G401.6 (cell line): ENCODE measurements around the gene ITPRID1.

Experiments used
- FAIRE-seq: peaks from 2 replicates; lab custom pipeline; 2012; peaks lifted over from hg19 to GRCh38; lab: Jason Lieb, UNC

ITPRID1 gene

DNA sequence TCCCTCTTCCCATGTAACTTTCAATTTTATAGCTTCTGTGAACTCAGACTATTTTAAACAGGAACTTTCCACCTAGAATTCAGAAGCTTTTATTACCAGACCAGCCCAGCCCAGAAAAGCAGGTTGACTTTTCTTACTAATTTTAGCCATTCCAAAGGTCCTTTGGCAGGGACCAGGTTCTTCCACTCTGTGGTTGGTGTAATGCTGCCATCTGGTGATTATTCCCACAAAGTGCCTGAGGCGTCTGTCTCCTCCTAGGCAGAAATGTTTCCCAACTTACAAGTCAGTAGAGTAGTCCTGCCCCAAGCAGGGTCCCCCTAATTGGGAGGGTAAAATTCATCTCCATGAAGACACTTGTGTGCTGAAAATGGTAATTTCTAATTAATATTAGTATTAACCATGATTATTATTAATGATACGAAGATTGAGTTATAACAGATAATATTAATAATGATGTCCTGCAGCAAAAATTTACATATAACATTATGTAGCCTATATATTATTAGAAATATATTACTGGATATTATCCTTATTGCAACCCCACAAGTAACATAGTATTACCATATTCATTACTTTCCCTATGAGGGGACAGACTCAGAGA, 120.1 kb downstream of the ITPRID1 start:
- no peak for FAIRE-seq

GRCh38 chr7:31640381-31640780, 126.5 kb downstream of the ITPRID1 start:
- no peak for FAIRE-seq

DNA sequence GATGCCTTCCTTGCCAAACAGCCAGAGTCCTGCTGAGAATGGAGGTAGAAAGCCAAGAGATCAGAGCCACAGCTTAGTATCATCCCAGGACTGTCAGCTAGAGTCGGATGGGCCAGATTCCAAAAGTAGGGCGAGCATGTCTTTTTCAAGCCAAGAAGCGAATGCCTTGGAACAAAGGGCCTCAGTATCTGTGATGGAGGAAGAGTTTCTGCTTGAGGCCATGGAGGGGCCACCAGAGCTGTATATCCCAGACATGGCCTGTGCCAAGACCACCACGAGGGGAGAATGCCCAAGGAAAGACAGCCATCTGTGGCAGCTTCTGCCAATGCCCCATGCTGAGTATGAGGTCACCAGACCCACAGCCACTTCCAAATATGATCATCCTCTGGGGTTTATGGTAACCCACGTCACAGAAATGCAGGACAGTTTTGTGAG, 128.8 kb downstream of the ITPRID1 start:
- FAIRE-seq, result no peak

DNA sequence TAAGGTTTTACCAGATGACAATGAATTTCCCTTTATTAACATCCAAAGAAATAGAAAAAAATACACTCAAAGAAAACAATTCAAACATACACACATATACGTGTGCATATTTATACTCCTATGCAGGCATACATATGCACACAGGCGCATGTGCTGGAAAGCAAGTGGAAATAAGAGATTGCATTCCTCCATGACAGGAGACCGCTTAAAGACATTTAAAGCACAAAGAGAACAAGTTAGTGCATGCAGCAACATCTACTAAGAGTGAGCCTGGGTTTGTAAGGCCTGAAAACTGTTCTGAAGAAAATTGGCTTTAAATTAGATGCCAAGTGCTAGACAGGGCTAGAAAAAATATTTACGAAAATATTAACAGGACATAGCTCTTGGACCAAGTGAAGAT, 133.1 kb downstream of the ITPRID1 start:
- no peak for FAIRE-seq

GRCh38 chr7:31647511-31647910, 133.6 kb downstream of the ITPRID1 start:
- no peak for FAIRE-seq

GRCh38 chr7:31648288-31648687, 134.4 kb downstream of the ITPRID1 start:
- FAIRE-seq, result no peak

DNA sequence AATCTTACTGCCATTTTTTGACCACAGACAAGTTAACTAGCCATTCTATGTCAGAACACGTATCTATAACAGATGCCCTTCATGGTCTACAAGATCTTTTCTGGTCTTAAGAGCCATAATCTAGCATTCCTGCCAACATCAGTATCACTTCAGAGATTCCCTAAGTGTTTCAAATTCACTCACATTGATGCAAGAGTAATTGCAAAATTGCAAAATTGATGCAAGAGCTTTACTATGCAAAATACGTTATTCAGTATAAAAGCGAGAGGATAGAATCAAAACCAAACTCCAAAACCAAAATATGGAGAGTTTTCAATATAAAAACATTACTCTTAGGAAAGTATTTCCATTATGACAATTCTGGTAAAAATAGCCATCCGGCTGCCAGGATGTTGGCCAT, 135.0 kb downstream of the ITPRID1 start:
- no peak for FAIRE-seq

GRCh38 chr7:31651234-31652062, 137.6 kb downstream of the ITPRID1 start:
- no peak for FAIRE-seq

DNA sequence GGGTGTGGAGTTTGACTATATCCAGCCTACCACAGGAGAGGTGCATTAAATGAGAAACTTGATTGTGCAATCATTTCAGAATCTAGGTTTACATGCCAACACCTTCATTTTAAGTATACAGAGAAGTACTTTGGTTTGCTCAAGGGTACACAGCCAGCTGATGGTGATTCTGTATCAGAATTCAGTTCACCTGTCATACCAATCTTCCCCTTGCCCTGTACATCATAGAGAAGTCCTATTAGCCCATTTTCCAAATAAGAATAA, 138.1 kb downstream of the ITPRID1 start:
- FAIRE-seq, result no peak

- no peak for FAIRE-seq
These were observed 149.2 kb downstream of the ITPRID1 start for GRCh38 chr7:31663072-31663471.

DNA sequence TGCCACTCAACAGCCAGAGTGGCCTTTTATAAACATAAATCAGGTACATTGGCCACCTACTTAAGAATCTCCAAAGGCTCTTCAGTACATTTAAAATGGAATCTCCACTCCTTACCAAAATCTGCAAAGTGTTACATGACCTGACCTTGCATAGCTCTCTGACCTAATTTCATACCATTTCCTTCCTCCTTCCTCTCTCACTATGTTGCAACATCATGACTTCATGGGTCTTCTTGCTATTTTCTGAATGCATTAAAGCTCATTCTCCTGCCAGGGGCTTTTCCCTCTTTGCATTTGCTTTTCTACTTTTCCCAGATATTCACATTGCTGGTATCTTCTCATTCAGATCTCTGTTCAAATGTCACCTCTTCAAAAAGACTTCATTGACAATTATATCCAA, 151.0 kb downstream of the ITPRID1 start:
- no peak for FAIRE-seq

GRCh38 chr7:31665546-31665945, 151.7 kb downstream of the ITPRID1 start:
- FAIRE-seq, result no peak

DNA sequence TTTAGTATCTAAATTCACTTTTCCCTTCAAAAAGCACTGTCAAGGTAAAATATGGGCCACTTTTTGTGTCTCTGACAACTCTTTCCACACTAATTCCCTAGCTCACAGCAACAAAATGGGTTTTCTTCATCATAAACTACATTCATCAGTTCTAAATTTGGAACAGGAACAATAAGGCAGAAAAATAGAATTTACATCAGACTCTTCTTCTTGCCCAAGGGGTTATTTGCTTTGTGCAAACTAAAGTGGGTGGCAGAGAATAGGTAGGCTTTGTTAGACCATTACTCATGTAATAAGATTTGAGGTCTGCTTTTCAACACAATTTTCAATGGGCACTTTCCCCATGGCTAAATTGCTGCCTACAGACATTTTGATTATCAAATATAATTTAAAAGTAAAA, 155.6 kb downstream of the ITPRID1 start:
- no peak for FAIRE-seq

GRCh38 chr7:31679574-31680305, 165.8 kb downstream of the ITPRID1 start:
- no peak for FAIRE-seq

DNA sequence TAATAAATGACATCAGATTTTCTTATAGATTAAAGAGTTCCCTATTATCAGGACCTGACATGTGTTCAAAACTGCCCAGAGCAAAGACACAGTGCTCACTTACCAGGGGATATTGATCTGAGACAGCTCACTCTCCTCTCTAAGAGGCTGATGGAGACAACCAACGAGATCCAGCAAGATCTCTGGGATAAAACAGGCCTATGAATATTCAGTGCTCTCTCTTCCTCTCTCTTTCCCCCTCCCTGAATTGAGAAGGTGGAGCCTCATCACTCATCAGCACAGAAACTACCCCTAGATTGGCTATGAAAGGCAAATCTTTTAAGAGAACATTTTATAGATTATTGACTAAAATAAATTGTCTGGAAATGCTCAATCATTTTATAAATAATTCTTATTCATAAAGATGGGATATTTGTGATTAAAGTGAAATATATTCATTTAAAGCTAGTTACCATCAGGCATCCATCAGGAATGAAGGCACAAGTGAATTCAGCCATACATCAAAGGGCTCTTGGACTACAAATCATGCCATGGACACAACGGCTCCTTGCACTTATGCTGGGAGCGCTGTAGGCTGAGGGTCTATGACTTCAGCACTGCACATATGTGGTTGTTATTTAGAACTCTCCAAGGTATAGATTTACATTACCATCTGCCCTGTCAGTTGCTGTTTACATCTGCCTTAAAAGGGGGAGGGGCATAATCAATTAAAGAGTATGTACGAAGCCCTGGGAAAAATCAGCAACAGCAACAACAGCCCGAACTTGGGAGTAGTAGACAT, 169.7 kb downstream of the ITPRID1 start:
- FAIRE-seq, result no peak

- no peak for FAIRE-seq
These were observed 173.3 kb downstream of the ITPRID1 start, which contains the start of gene PPP1R17 for GRCh38 chr7:31687024-31687748. Gene PPP1R17 (plus strand): TSS chr7:31687215. CDS start chr7:31692442, 5,227 bp downstream.

DNA sequence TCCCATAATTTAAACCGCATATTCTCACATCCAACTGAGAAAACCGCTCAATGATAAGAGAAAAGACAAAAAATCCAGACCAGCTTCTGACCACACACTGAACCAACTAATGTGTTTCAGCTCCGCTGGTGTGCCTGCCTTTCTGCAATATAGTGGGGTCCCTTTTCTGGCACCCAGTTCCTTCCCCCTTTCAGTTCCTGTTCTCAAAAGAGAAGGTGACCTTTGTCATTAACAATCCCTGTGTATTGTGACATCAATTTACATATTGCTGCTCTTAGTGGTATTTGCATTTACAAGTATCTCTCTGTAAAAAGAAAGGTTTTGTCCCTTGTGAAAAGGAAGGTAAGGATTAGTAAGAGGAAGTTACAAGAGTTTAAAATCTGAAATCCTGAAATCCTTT, 174.5 kb downstream of the ITPRID1 start:
- no peak for FAIRE-seq

DNA sequence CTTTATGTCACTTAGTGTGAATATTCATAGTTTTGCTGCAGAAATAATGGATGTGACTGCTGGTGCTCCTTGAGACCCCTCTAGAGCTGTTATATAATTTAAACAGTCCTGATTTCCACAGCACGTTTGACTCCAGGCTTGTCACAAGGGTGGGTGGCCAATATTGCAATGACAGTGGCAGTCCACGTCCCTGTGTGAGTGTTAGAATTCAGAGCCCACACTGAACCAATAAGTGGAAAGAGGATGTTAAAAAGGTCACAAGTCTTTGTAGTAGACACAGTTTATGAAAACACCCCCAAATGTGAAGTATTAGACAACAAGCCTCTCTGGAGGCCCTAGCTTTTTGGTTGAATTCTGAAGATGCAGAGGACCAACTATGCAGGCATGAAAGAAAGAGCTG, 175.1 kb downstream of the ITPRID1 start:
- FAIRE-seq, result no peak

- no peak for FAIRE-seq
These were observed 177.0 kb downstream of the ITPRID1 start for GRCh38 chr7:31690935-31691334.

DNA sequence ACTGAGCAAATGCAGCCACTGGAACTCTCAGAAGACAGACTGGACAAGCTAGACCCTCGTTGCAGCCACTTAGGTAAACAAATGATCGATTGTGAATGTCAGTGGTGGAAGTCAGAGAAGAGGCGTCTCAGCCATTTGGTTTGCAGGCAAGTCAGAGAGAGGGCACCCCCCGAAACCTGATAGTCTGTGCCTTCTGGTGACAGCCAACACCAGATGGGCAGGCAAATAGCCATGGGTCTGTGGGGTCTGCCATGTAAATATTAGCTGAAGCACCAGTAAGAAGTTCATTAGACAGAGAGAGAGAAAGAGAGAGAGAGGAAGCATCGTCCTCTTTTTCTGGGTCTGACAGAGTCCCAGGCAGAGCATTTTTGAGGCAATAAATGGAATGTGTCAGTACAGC, 178.6 kb downstream of the ITPRID1 start:
- no peak for FAIRE-seq

- no peak for FAIRE-seq
These were observed 179.0 kb downstream of the ITPRID1 start for GRCh38 chr7:31692871-31693270.
